ENCODE results near the gene CHAD.
"Not testable (repeated sequence)": the region's sequence is repeated elsewhere in the genome, so short reads cannot be mapped to it uniquely, and the experiment has no call there.

Gene CHAD

GRCh38 chr17:50475362-50475761, 6.7 kb upstream of the CHAD start:
- no peak for DNase-seq (ENCODE audit: low read depth in 3 of 3)

GRCh38 chr17:50474523-50474922, 5.8 kb upstream of the CHAD start:
- no peak for DNase-seq (ENCODE audit: low read depth in 3 of 3)

- DNase-seq (ENCODE audit: low read depth in 3 of 3): no peak
Measured at GRCh38 chr17:50473901-50474300, 5.2 kb upstream of the CHAD start.

GRCh38 chr17:50472761-50473161, 4.1 kb upstream of the CHAD start:
- not testable (repeated sequence) for DNase-seq (ENCODE audit: low read depth in 3 of 3)

GRCh38 chr17:50472286-50472685, 3.6 kb upstream of the CHAD start:
- no peak for DNase-seq (ENCODE audit: low read depth in 3 of 3)

- no peak for DNase-seq (ENCODE audit: low read depth in 3 of 3)
Measured at GRCh38 chr17:50471009-50471905, 2.6 kb upstream of the CHAD start.

- DNase-seq (ENCODE audit: low read depth in 3 of 3): no peak
Measured at GRCh38 chr17:50470426-50470825, 1.7 kb upstream of the CHAD start.

- DNase-seq (ENCODE audit: low read depth in 3 of 3): no peak
Measured at GRCh38 chr17:50469671-50470305, 1.1 kb upstream of the CHAD start.

GRCh38 chr17:50469208-50469605, 527 bp upstream of the CHAD start:
- DNase-seq (ENCODE audit: low read depth in 3 of 3): no peak

GRCh38 chr17:50467855-50468303, 801 bp downstream of the CHAD start:
- no peak for DNase-seq (ENCODE audit: low read depth in 3 of 3)

GRCh38 chr17:50467114-50467854, 1.4 kb downstream of the CHAD start:
- no peak for DNase-seq (ENCODE audit: low read depth in 3 of 3)

GRCh38 chr17:50466371-50467113, 2.1 kb downstream of the CHAD start:
- no peak for DNase-seq (ENCODE audit: low read depth in 3 of 3)

- DNase-seq (ENCODE audit: low read depth in 3 of 3): no peak
Measured at GRCh38 chr17:50465635-50466034, 3.0 kb downstream of the CHAD start.

GRCh38 chr17:50465171-50465570, 3.5 kb downstream of the CHAD start:
- DNase-seq (ENCODE audit: low read depth in 3 of 3): no peak

- no peak for DNase-seq (ENCODE audit: low read depth in 3 of 3)
Measured at GRCh38 chr17:50464736-50465135, 3.9 kb downstream of the CHAD start.

- no peak for DNase-seq (ENCODE audit: low read depth in 3 of 3)
Measured at GRCh38 chr17:50464121-50464520, 4.6 kb downstream of the CHAD start.

- DNase-seq (ENCODE audit: low read depth in 3 of 3): no peak
Measured at GRCh38 chr17:50462446-50462845, 6.2 kb downstream of the CHAD start.

GRCh38 chr17:50461550-50462132, 7.0 kb downstream of the CHAD start:
- DNase-seq (ENCODE audit: low read depth in 3 of 3): no peak

- no peak for DNase-seq (ENCODE audit: low read depth in 3 of 3)
Measured at GRCh38 chr17:50460831-50461526, 7.7 kb downstream of the CHAD start.

- no peak for DNase-seq (ENCODE audit: low read depth in 3 of 3)
Measured at GRCh38 chr17:50459756-50460155, 8.9 kb downstream of the CHAD start.

All from stimulated activated CD4-positive, alpha-beta T cell treated with anti-CD3 and anti-CD28 coated beads, TNF-alpha, amount 100 ng/mL, for 4 hours (primary cell).